PC-3 (cell line): ENCODE measurements around the gene EHBP1. TPM values are rescaled to one million over a fixed set of nuclear protein-coding genes. Genes with fewer than 3 reads are reported as not detected.

Experiments used
- ATAC-seq: fragments of 200-7000 bp; cut with Tn5 transposase; 2 replicates; pipeline ENCODE4 v1.9.1; 2020; ENCODE audit warnings: mild to moderate bottlenecking, moderate library complexity
- BruUV-seq: library from RNA; stranded (reverse); fragments of 400-500 nt; replicated peaks from 2 replicates; lab custom pipeline; 2021; lab: Mats Ljungman, UMichigan
- CTCF ChIA-PET: fragments of 300-600 bp; sonication (Branson Sonifier 250); formaldehyde crosslinking; loops from one replicate; lab custom pipeline; 2022; ENCODE audit warnings: antibody characterized with exemption; lab: Charles Lee
- POLR2A ChIA-PET: fragments of 300-600 bp; sonication (Branson Sonifier 250); formaldehyde crosslinking; loops from one replicate; lab custom pipeline; 2022; ENCODE audit warnings: antibody characterized with exemption; ENCODE audit not compliant: unreplicated experiment; lab: Charles Lee
- DNase-seq: peaks from one replicate; pipeline ENCODE4 v3.0.0-alpha.2; 2015
- H2AFZ ChIP-seq: fragments of 300-600 bp; sonication (generic); 2 replicates; pipeline ENCODE4 v1.6.0; 2016; ENCODE audit warnings: antibody characterized with exemption, low read length
- H3F3A ChIP-seq: fragments of 300-600 bp; sonication (generic); one replicate; pipeline ENCODE4 v1.6.0; 2017; ENCODE audit warnings: antibody characterized with exemption, low read length, control low read depth, mild to moderate bottlenecking; ENCODE audit not compliant: unreplicated experiment
- H3K27ac ChIP-seq: fragments of 300-600 bp; sonication (generic); 2 replicates; pipeline ENCODE4 v1.5.1; 2016; ENCODE audit warnings: mild to moderate bottlenecking, low read length
- H3K27me3 ChIP-seq: fragments of 300-600 bp; sonication (generic); 2 replicates; pipeline ENCODE4 v1.6.1; 2016; ENCODE audit warnings: low read length, mixed read lengths
- H3K36me3 ChIP-seq: fragments of 300-600 bp; sonication (generic); 2 replicates; pipeline ENCODE4 v1.6.1; 2016; ENCODE audit warnings: low read depth, mixed run types, low read length, mixed read lengths
- H3K4me1 ChIP-seq: fragments of 300-600 bp; sonication (generic); 2 replicates; pipeline ENCODE4 v1.5.1; 2016; ENCODE audit warnings: low read length; ENCODE audit not compliant: insufficient read depth
- H3K4me2 ChIP-seq: fragments of 300-600 bp; sonication (generic); 2 replicates; pipeline ENCODE4 v1.6.0; 2016; ENCODE audit warnings: low read length
- H3K4me3 ChIP-seq: fragments of 300-600 bp; sonication (generic); 2 replicates; pipeline ENCODE4 v1.5.1; 2016; ENCODE audit warnings: mild to moderate bottlenecking, low read length, mixed read lengths
- H3K79me2 ChIP-seq: fragments of 300-600 bp; sonication (generic); 2 replicates; pipeline ENCODE4 v1.6.1; 2017; ENCODE audit warnings: low read length, mixed read lengths
- H3K9ac ChIP-seq: fragments of 300-600 bp; sonication (generic); 2 replicates; pipeline ENCODE4 v1.6.0; 2016; ENCODE audit warnings: mild to moderate bottlenecking, low read length
- H3K9me2 ChIP-seq: fragments of 300-600 bp; sonication (generic); replicated peaks from 2 replicates; pipeline ENCODE4 v1.6.1; 2016; ENCODE audit warnings: mixed run types, low read length, mixed read lengths
- H3K9me3 ChIP-seq: fragments of 300-600 bp; sonication (generic); 2 replicates; pipeline ENCODE4 v1.6.1; 2016; ENCODE audit warnings: low read length, mixed read lengths
- H4K20me1 ChIP-seq: fragments of 300-600 bp; sonication (generic); 2 replicates; pipeline ENCODE4 v1.6.1; 2016; ENCODE audit warnings: low read length, mixed read lengths
- CTCF ChIP-seq: fragments of 300-600 bp; sonication (generic); conservative IDR thresholded peaks from 2 replicates; pipeline ENCODE4 v1.5.1; 2017; ENCODE audit warnings: antibody characterized with exemption, low read depth, mild to moderate bottlenecking, low read length
- EZH2 ChIP-seq: fragments of 300-600 bp; sonication (generic); IDR thresholded peaks from one replicate; pipeline ENCODE4 v1.6.1; 2017; ENCODE audit warnings: antibody characterized with exemption, mild to moderate bottlenecking, low read length; ENCODE audit not compliant: unreplicated experiment
- EZH2phosphoT487 ChIP-seq: fragments of 300-600 bp; sonication (generic); IDR thresholded peaks from 2 replicates; pipeline ENCODE4 v1.6.1; 2018; ENCODE audit warnings: mild to moderate bottlenecking, antibody characterized with exemption, low read length, borderline replicate concordance
- intact Hi-C: fragments of 100-400 bp; cut with micrococcal nuclease; formaldehyde crosslinking; loops from 2 replicates; pipeline ENCODE4 v1.9.0; 2023
- total RNA-seq: library from RNA; depleted of rRNA; stranded (reverse); fragments of >200 nt; gene quantifications from 2 replicates; pipeline ENCODE4 v1.2.3, GENCODE V29; 2014

The EHBP1 gene
- total RNA-seq, 1 experiment from 2014 or later: 25.7 TPM

GRCh38 chr2:62797107-62797506 lies 91.6 kb downstream of the EHBP1 start:
- POLR2A ChIA-PET: no interaction called here
- H3K36me3 ChIP-seq: no peaks in the 10 kb centered on the region
- peaks cover 6% of the 10 kb centered on the region for H3K4me1 ChIP-seq
- TF ChIP-seq CTCF (no peak), EZH2phosphoT487 (no peak), EZH2 (no peak)
- no peaks in the 10 kb centered on the region for H3F3A ChIP-seq
- H3K27me3 ChIP-seq: no peaks in the 10 kb centered on the region
- no TSS peak for BruUV-seq
- no peaks in the 10 kb centered on the region for H3K79me2 ChIP-seq
- H3K4me2 ChIP-seq: no peak overlapping the region
- H4K20me1 ChIP-seq: no peaks in the 10 kb centered on the region
- no peak overlapping the region for H3K4me3 ChIP-seq
- no peak overlapping the region for H3K27ac ChIP-seq
- H2AFZ ChIP-seq: no peak overlapping the region
- no peaks in the 10 kb centered on the region for H3K9me2 ChIP-seq
- CTCF ChIA-PET: no interaction called here
- H3K9ac ChIP-seq: no peak overlapping the region
- no peaks in the 10 kb centered on the region for H3K9me3 ChIP-seq
- intact Hi-C loops: no loop called here
- DNase-seq (no peak), ATAC-seq (no peak)

GRCh38 chr2:62800618-62801017 lies 95.1 kb downstream of the EHBP1 start:
- no peak for DNase-seq
- H3K9me2 ChIP-seq: no peaks in the 10 kb centered on the region
- H3K36me3 ChIP-seq: no peaks in the 10 kb centered on the region
- no peak overlapping the region for H3K9ac ChIP-seq
- H3K27ac ChIP-seq: no peak overlapping the region
- intact Hi-C loops: no loop called here
- H3K4me2 ChIP-seq: no peak overlapping the region
- ChIA-PET CTCF (no interaction called here), POLR2A (interaction anchor here (0.5 kb wide), 1 partner anchor 10 kb away, joined by 3 read pairs; no protein-coding TSS in a partner anchor)
- no peak for ATAC-seq
- H3F3A ChIP-seq: no peaks in the 10 kb centered on the region
- no peaks in the 10 kb centered on the region for H3K4me1 ChIP-seq
- H3K27me3 ChIP-seq: no peaks in the 10 kb centered on the region
- H2AFZ ChIP-seq: no peak overlapping the region
- H3K4me3 ChIP-seq: no peak overlapping the region
- H3K9me3 ChIP-seq: no peaks in the 10 kb centered on the region
- BruUV-seq: no TSS peak
- no peaks in the 10 kb centered on the region for H4K20me1 ChIP-seq
- TF ChIP-seq CTCF: no peak
- TF ChIP-seq EZH2: no peak
- no peak for TF ChIP-seq EZH2phosphoT487
- no peaks in the 10 kb centered on the region for H3K79me2 ChIP-seq

- no peak overlapping the region for H3K9ac ChIP-seq
- BruUV-seq: no TSS peak
- CTCF ChIA-PET: no interaction called here
These were observed 95.6 kb downstream of the EHBP1 start for GRCh38 chr2:62801110-62801509.

More at GRCh38 chr2:62801110-62801509, 95.6 kb downstream of the EHBP1 start:
- Histone ChIP-seq H4K20me1 (no peaks in the 10 kb centered on the region), H3K4me2 (no peak overlapping the region), H2AFZ (no peak overlapping the region), H3K9me3 (no peaks in the 10 kb centered on the region), H3F3A (no peaks in the 10 kb centered on the region), H3K27ac (no peak overlapping the region), H3K79me2 (no peaks in the 10 kb centered on the region), H3K27me3 (no peaks in the 10 kb centered on the region), H3K9me2 (no peaks in the 10 kb centered on the region), H3K4me1 (peaks cover 4% of the 10 kb centered on the region; the same call in 1 of the 2 replicates), H3K4me3 (no peak overlapping the region), H3K36me3 (0 out of 2 replicates have a peak, but pooled peaks cover 1% of the 10 kb centered on the region)
- TF ChIP-seq EZH2 (no peak), EZH2phosphoT487 (no peak), CTCF (no peak)
- intact Hi-C loops: no loop called here
- DNase-seq: no peak
- POLR2A ChIA-PET: interaction anchor here (0.5 kb wide), 1 partner anchor 9 kb away, joined by 3 read pairs; no protein-coding TSS in a partner anchor
- no peak for ATAC-seq
